Lung (tissue), 12 donors: ENCODE measurements around the gene HOXD13. TPM values are rescaled to one million over a fixed set of nuclear protein-coding genes. Genes with fewer than 3 reads are reported as not detected.

Experiments
- ATAC-seq: fragments of 200-7000 bp; cut with Tn5 transposase; one replicate; pipeline ENCODE4 v1.9.1; 2020; ENCODE audit warnings: moderate number of reproducible peaks; ENCODE audit not compliant: insufficient read depth, low FRiP score
- DNase-seq, 3 donors: peaks; one replicate each; pipeline ENCODE4 v3.0.0-alpha.2; 2013 to 2017
- H3K27ac ChIP-seq, 2 donors: one replicate each; pipeline ENCODE4 v1.5.1; 2013; ENCODE audit warnings: mild to moderate bottlenecking in 2 of 2, moderate library complexity in 2 of 2, control low read depth in 1 of 2, inconsistent platforms in 1 of 2, low read depth in 1 of 2, low read length in 1 of 2
- H3K27me3 ChIP-seq, 3 donors: one replicate each; pipeline ENCODE4 v1.5.1; 2013; ENCODE audit warnings: low read length in 2 of 3; ENCODE audit not compliant: control insufficient read depth in 3 of 3, insufficient read depth in 3 of 3
- H3K36me3 ChIP-seq, 4 donors: one replicate each; pipeline ENCODE4 v1.5.1; 2013; ENCODE audit warnings: low read length in 4 of 4, mild to moderate bottlenecking in 1 of 4, moderate library complexity in 1 of 4; ENCODE audit not compliant: control insufficient read depth in 4 of 4, insufficient read depth in 4 of 4
- H3K4me1 ChIP-seq, 5 donors: one replicate each; pipeline ENCODE4 v1.5.1; 2013; ENCODE audit warnings: low read length in 5 of 5, mild to moderate bottlenecking in 2 of 5, moderate library complexity in 1 of 5; ENCODE audit not compliant: control insufficient read depth in 5 of 5, insufficient read depth in 5 of 5
- H3K4me3 ChIP-seq: one replicate; pipeline ENCODE4 v1.5.1; 2013; ENCODE audit warnings: mild to moderate bottlenecking, control low read depth, moderate library complexity
- H3K9ac ChIP-seq, 2 donors: one replicate each; pipeline ENCODE4 v1.5.1; 2013; ENCODE audit warnings: low read length in 2 of 2, control low read depth in 1 of 2; ENCODE audit not compliant: insufficient read depth in 1 of 2
- H3K9me3 ChIP-seq, 4 donors: one replicate each; pipeline ENCODE4 v1.5.1; 2013; ENCODE audit warnings: low read length in 3 of 4, mild to moderate bottlenecking in 1 of 4, moderate library complexity in 1 of 4; ENCODE audit not compliant: control insufficient read depth in 4 of 4, insufficient read depth in 3 of 4
- CTCF ChIP-seq: IDR thresholded peaks from 2 replicates; pipeline ENCODE4 v1.5.1; 2012; ENCODE audit warnings: mild to moderate bottlenecking; ENCODE audit errors: control extremely low read depth, extremely low read depth
- WGBS, 2 donors: extraction: QIAGEN DNeasy Blood & Tissue Kit; methylation state at CpG; one replicate each; pipeline ENCODE4 v1.1.7; 2013; 5-methylcytosine and 5-hydroxymethylcytosine counted together
- polyA plus RNA-seq, 2 donors: library from polyadenylated mRNA; stranded (reverse); fragments of 200-250 nt; gene quantifications; one replicate each; pipeline ENCODE4 v1.2.1, GENCODE V29; 2013
- total RNA-seq, 2 donors: library from RNA; depleted of rRNA in 1 of 2; stranded (reverse); fragments of >200 nt in 1 of 2; gene quantifications; one replicate each; pipeline ENCODE4 v1.2.1, GENCODE V29; 2014 to 2021
- donor health status: control.
- donor health status: control.
- donor health status: Bipolar disorder and iron deficiency.
- donor health status: healthy.
- donor health status: DM: yes; HTN: yes; CAD: no.

HOXD13 gene
- total and polyA plus RNA-seq, 4 donors, result not detected

GRCh38 chr2:176118601-176119339, 26.2 kb downstream of the HOXD13 start:
- Histone ChIP-seq H3K27ac (no peak overlapping the region), H3K9ac (no peak overlapping the region), H3K9me3 (peaks cover 0 to 13% (median 0%) of the 10 kb centered on the region in 4 donors), H3K4me1 (peaks cover 0 to 11% (median 3%) of the 10 kb centered on the region in 5 donors), H3K4me3 (no peak overlapping the region), H3K36me3 (no peaks in the 10 kb centered on the region), H3K27me3 (peaks cover 28 to 89% (median 89%) of the 10 kb centered on the region in 3 donors)
- no peak for TF ChIP-seq CTCF
- 11% methylated on average over 24 of the region's 24 CpGs for WGBS, 2 donors
- ATAC-seq (no peak), DNase-seq (peak in 1 of 3 donors; percentile 41)

GRCh38 chr2:176120364-176121189, 28.1 kb downstream of the HOXD13 start:
- H3K9me3 ChIP-seq, result peaks cover 0 to 11% (median 0%) of the 10 kb centered on the region in 4 donors
- no peak overlapping the region for H3K4me3 ChIP-seq
- peaks cover 0 to 11% (median 3%) of the 10 kb centered on the region in 5 donors for H3K4me1 ChIP-seq
- peaks cover 38 to 89% (median 89%) of the 10 kb centered on the region in 3 donors for H3K27me3 ChIP-seq
- ATAC-seq (no peak), DNase-seq (no peak)
- WGBS, 2 donors, result 16 to 17% methylated on average over 13 of the region's 13 CpGs
- H3K27ac ChIP-seq, result no peak overlapping the region
- TF ChIP-seq CTCF, result no peak
- H3K36me3 ChIP-seq, result no peaks in the 10 kb centered on the region
- H3K9ac ChIP-seq, result no peak overlapping the region

- WGBS, 2 donors, result 8 to 12% methylated on average over 52 to 53 of the region's 53 CpGs
- H3K27me3 ChIP-seq, result peaks cover 38 to 90% (median 89%) of the 10 kb centered on the region in 3 donors
- H3K9ac ChIP-seq, result no peak overlapping the region
- H3K4me1 ChIP-seq, result peaks cover 0 to 11% (median 3%) of the 10 kb centered on the region in 5 donors
- no peak for TF ChIP-seq CTCF
- H3K36me3 ChIP-seq, result no peaks in the 10 kb centered on the region
- H3K4me3 ChIP-seq, result no peak overlapping the region
- H3K9me3 ChIP-seq, result peaks cover 0 to 11% (median 0%) of the 10 kb centered on the region in 4 donors
- no peak overlapping the region for H3K27ac ChIP-seq
- ATAC-seq, result no peak
- no peak for DNase-seq
Observed at GRCh38 chr2:176121190-176122051, 28.9 kb downstream of the HOXD13 start.
